Left renal pelvis (tissue), 4 donors: ENCODE results near the gene SPOCK2. TPM values are rescaled to one million over a fixed set of nuclear protein-coding genes. Genes with fewer than 3 reads are reported as not detected.
"Not testable (repeated sequence)": the region's sequence is repeated elsewhere in the genome, so short reads cannot be mapped to it uniquely, and the experiment has no call there.

ENCODE experiments used
- DNase-seq, 4 donors: peaks; one replicate each; pipeline ENCODE4 v3.0.0-alpha.2; 2013; ENCODE audit warnings: low read depth in 4 of 4, low spot score in 3 of 4
- polyA plus RNA-seq, 4 donors: library from polyadenylated mRNA; unstranded; fragments of 120-200 nt; gene quantifications; one replicate each; pipeline ENCODE4 v1.2.1, GENCODE V29; 2013; ENCODE audit not compliant: insufficient read length in 4 of 4

The SPOCK2 gene
- polyA plus RNA-seq, 4 donors: 27.1 to 157 (median 138) TPM

- no peak for DNase-seq
These were observed 20.7 kb upstream of the SPOCK2 start for GRCh38 chr10:72108830-72109635.

DNA sequence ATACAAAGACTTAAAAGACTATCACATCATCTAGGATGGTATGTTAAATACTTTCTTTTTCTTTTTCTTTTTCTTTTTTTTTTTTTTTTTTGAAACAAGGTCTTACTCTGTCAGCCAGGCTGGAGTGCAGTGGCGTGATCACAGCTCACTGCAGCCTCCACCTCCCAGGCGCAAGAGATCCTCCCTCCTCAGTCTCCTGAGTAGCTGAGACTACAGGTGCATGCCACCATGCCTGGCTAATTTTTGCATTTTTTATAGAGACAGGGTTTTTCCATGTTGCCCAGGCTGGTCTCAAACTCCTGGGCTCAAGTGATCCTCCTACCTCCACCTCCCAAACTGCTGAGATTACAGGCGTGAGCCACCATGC, 19.6 kb upstream of the SPOCK2 start:
- not testable (repeated sequence) for DNase-seq

- DNase-seq: no peak
These were observed 19.1 kb upstream of the SPOCK2 start for GRCh38 chr10:72107325-72108003.

DNA sequence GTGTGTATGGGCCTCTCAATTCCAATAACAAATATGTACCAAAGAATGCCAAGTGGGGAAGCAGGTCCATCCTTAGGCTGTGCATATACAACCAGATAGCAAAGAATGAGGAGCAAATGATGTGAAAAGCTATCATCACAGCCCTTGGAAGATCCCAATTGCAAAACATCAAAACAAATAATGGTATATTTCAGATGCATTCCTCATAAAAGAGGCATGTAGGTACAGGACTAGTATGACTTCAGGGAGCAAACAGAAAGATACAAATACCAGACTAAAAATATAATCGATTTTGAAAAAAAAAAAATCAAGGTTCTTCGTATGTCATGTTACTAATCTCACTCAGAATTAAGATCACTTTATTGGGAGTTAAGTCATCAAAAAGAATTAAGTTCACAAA, 18.5 kb upstream of the SPOCK2 start:
- DNase-seq: no peak

DNA sequence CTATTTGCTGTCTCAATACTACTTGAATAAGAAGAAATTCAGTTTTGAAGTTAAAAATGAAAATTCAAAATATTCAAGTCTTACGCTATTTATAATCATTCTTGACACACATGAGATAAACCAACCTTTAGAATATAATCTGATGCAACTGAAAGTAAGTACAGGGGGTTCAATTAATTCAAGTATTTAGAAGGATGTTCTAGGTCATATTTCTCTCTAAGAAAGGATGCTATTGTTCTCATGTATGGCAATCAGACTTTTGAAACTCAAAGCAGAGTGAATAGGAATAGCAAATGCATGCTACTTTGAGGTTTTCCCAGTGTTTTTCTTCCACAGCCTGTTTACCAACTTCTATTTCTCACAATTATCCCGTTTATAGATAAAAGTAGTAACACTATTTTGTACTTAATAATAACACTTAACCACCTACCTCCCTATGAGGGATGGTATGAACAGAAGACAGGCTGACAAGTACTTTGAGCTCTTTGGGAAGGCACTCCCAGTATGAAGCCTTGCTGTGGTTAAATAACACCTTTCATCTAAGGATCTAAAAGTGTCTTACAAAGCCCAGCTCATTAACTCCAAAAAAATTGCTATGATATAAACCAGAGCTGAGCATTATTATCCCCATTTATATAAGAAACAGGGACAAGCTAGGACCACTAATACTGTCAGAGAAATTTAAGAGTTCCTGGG, 18.0 kb upstream of the SPOCK2 start:
- DNase-seq: no peak

- DNase-seq: no peak
These were observed 17.4 kb upstream of the SPOCK2 start for GRCh38 chr10:72105710-72106109.

GRCh38 chr10:72105098-72105475, 16.7 kb upstream of the SPOCK2 start:
- DNase-seq: no peak

DNA sequence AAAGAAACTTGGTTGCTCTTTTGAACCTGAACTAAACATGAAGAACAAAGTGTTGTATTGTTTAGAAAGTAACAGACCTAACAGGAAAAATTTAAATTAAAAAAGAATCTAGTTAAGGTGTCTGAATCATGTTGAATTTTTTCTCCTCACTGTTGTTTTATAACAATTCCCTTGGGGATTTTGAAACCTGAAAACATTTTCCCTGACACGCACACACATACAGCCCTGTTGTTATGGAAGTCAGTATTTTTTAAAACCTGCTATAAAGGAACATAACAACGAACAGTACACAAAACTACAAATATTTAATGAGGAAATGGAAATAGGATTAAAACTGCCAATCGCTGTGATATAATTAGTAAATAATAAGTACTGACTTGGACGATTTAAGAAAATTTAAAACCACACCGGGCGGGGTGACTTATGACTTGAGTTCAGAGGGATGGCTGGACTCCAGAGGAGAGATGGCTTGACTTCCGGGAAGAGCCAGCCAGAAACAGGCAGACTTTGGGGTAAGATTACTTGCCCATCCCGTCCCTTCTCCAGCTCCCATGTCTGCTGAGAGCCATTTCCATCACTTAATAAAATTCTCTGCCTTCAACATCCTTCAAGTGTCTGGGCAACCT, 16.2 kb upstream of the SPOCK2 start:
- no peak for DNase-seq

- DNase-seq: no peak
These were observed 11.2 kb upstream of the SPOCK2 start for GRCh38 chr10:72099600-72099921.

DNA sequence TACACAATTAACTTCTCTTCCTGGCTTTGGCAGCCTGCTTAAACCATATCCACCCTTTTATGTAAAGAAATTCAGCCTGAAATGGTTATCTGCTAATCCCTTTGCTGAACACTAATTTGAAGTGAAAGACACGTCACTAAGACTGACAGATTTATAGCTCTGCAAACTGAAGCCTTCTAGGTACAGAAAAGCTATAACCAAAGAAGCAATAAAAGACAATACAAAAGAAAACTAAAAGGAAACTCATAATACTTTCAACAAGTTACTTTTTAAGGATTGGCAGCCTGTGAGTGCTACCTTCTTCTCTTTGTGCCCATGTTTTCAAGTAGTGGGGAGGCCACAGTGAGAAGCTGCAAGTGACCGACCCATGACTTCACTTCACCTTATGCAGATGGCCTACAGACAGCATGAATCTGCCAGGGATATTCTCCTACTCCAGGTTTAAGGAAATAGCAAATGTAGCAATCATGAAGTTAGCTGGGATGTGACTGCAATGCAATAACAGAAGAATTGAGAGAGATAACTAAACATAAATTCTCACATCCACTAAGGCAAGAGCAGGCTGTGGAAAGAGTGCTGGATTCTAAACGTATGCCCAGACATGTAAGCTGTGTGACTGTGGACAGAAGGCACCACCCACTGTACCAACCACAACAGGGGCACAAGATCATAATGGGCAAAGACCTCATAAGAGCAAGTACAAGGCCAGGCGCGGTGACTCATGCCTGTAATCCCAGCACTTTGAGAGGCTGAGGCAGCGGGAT, 10.7 kb upstream of the SPOCK2 start:
- DNase-seq: no peak

- DNase-seq: no peak
These were observed 10.0 kb upstream of the SPOCK2 start for GRCh38 chr10:72098301-72098835.

DNA sequence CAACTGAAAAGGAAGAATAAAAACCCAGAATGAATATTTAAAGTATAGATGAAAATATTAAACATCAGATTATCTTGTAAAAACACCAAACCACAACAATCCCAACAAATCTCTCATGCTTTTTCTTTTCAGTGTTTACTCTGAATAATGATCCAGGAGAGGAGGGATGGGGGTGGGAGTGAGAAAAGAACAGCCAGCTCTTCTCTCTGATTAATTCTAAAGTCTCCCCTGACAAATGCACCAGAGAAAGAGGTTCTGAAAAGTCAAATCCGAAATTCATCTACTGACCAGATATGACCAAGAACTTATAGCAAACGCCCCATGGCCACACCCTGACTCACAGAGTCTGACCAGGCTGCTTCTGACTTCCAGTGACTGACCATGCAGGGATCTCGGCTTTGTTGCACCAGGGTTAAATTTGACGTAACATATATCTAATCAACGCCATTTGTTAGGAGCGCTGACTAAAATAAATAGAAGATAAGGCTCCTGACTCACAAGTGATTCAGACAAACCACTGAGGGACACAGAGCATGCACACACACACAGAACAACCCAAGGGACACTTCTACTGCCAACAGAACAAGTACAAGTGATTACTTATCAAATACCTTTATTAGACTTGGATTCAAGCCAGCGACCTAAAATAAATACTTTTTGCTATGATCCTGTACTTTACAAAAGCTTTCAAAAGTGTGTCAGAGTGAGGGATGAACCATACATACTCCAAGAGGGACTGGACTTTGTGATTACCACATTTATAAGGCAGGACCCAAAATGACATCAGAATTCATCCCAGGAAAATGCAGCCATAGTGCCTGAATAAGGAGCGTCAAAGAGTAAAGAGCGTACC, 9.3 kb upstream of the SPOCK2 start:
- DNase-seq: no peak

GRCh38 chr10:72096115-72097000, 8.0 kb upstream of the SPOCK2 start:
- no peak for DNase-seq

DNA sequence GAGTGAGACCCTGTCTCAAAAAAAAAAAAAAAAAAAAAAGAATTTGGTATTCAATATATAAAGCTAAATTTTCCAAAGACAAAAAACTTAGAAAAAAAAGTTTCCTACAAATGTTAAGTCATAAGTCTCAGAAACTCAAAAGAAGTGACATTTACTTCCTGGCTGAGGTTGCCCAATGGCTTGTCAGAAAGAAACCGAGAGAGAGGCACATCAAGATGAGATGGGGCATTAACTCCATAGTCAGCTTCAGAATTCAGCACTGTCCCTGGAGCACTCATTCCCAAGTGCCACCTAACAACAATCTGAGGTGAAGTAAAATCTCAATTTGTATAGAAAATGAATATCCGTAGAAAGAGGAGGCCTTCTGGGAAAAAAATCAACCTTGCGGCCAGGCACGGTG, 6.8 kb upstream of the SPOCK2 start:
- no peak for DNase-seq

DNA sequence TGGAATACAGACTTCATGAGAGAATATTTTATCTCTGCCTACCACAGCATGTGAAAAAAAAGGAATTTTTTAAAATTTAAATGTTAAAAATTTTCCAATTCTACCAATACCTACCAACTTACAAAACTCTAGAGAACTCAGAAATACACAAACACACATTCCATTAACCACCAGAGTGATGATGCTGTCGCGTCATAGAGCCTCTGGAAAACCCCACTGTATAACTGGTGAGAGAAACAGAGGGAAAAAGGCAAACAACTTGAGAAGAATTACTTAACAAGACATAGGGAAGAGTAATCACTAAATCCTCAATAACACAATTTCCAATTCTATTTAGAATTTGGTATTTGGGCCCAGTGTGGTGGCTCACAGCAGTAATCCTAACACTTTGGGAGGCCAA, 6.2 kb upstream of the SPOCK2 start:
- DNase-seq: no peak

DNA sequence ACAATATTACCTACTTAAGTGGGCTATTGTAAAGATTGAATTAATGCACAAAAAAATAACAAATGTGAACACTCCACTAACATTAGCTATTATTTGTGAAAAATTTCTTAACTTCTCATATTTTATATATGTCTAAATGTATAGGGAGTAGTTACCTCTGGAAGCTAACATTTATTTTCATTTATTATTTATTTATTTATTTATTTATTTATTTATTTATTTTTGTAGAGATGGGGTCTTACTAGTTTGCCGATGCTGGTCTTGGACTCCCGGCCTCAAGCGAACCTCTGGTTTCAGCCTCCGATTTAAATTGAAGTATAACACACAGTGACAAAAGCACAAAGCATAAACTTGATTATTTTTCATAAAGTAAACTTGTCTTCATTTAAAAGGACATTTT, 5.1 kb upstream of the SPOCK2 start:
- DNase-seq: no peak

DNA sequence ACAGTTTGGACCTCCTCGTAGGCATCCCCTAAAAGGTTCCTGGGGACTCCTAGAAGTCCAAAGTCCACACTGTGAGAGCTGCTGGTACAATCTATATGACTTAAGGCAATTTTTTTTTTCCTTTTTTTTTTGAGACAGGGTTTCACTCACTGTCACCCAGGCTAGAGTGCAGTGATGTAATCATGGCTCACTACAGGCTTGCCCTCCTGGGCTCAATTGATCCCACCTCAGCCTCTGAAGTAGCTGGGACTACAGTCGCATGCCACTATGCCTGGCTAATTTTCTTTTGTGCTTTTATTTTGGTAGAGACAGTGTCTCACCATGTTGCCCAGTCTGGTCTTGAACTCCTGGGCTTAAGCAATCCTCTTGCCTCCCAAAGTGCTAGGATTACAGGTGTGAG, 4.6 kb upstream of the SPOCK2 start:
- DNase-seq: no peak

DNA sequence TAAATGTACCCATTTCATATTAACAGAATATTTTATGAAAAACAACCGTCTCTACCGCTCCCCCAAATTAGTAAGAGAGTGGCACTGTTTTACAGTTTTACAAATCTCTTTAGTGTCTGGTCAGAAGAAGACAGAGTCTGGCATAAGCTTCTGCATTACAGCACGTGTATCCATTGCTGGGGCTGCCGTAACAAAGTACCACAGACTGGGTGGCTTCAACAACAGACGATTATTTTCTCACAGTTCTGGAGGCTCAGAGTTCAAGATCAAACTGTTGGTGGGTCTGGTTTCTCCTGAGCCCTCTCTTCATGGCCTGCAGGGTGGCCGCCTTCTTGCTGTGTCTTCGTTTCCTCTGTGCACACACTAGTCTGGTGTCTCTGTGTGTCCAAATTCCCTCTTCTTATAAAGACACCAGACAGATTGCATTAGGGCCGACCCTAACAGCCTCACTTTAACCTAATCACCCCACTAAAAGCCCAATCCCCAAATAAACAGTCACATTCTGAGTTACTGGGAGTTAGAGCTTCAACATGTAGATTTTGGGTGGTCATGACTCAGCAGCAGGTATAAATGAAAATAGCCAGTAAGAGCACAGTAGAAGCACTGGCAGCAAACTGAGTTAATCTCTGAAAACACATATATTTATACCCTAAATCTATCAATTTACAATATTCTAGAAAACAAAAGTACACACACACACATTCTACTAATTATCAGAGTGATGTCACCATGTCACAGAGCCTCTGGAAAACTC, 4.0 kb upstream of the SPOCK2 start:
- DNase-seq: no peak
